ENCODE results near the gene SORCS2. TPM values are rescaled to one million over a fixed set of nuclear protein-coding genes. Genes with fewer than 3 reads are reported as not detected.

Gene SORCS2
- total and polyA plus RNA-seq, 7 donors: 0.18 to 1.5 (median 0.36) TPM

DNA sequence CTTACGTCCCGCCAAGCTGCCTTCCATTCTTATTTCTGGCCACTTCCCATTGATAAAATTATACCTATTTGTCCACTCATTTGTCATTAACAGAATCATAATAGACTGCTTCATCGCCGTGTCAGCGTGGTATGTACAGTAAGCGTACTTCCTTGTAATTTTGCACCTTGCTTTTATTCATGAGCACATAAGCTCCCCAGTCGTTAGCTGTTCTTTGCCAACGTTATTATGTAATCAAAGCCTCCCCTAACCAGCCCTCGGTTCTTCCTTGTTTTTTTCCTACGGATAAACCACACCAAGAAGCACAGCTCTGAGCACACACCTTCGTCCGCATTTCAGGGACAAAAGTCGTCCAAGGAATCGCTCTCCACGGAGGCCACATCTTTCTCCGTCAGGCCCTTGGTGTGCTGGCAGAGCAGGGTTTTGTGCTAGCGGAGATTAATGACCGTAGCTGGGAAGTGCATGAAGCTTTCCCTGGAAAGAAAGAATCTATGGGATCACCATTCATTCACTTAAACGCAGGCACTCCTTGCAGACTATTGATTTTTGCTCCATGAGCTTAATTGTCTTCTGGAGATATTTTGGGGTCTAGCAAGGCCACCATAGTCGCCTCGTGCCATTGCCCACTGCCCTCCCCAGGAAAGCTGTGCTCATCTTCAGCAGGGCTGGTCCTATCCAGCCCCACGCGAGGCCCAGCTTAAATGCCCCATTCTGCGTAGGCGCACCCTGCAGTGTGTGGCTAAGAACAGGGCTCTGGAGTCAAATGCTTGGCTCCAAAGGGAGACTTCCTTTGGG lies 443.3 kb downstream of the SORCS2 start:
- peaks cover 0 to 41% (median 13%) of the 10 kb centered on the region in 3 donors for H3K27me3 ChIP-seq (ENCODE audit: insufficient read depth in 3 of 3, low read length in 2 of 3)
- no peak for TF ChIP-seq CTCF (IDR thresholded peaks at IDR 0.05)
- H3K36me3 ChIP-seq (ENCODE audit: insufficient read depth in 1 of 2, low read depth in 1 of 2): no peaks in the 10 kb centered on the region
- 74 to 81% (median 77%) methylated on average over 25 of the region's 25 CpGs for WGBS, 3 donors
- H3K4me1 ChIP-seq: no peaks in the 10 kb centered on the region
- no peak overlapping the region for H3K4me3 ChIP-seq
- no peak for DNase-seq
- ATAC-seq: no peak
- H3K27ac ChIP-seq: no peak overlapping the region
- H3K9me3 ChIP-seq: no peaks in the 10 kb centered on the region
- intact Hi-C loops (cut with DNase I): no loop called here

- Histone ChIP-seq H3K4me1 (no peaks in the 10 kb centered on the region), H3K27me3 (ENCODE audit: insufficient read depth in 3 of 3, low read length in 2 of 3) (peaks cover 0 to 38% (median 11%) of the 10 kb centered on the region in 3 donors), H3K27ac (no peak overlapping the region), H3K9me3 (no peaks in the 10 kb centered on the region), H3K36me3 (ENCODE audit: insufficient read depth in 1 of 2, low read depth in 1 of 2) (no peaks in the 10 kb centered on the region), H3K4me3 (no peak overlapping the region)
- ATAC-seq (no peak), DNase-seq (no peak)
- WGBS, 3 donors: 94 to 95% (median 95%) methylated on average over 12 of the region's 12 CpGs
- TF ChIP-seq CTCF (IDR thresholded peaks at IDR 0.05): no peak
- intact Hi-C loops (cut with DNase I): no loop called here
Measured at GRCh38 chr4:7636240-7636508, 443.8 kb downstream of the SORCS2 start.

GRCh38 chr4:7637139-7637538 lies 444.8 kb downstream of the SORCS2 start:
- Histone ChIP-seq H3K9me3 (no peaks in the 10 kb centered on the region), H3K27ac (no peak overlapping the region), H3K27me3 (ENCODE audit: insufficient read depth in 3 of 3, low read length in 2 of 3) (peaks cover 0 to 29% (median 9%) of the 10 kb centered on the region in 3 donors), H3K4me3 (no peak overlapping the region), H3K36me3 (ENCODE audit: insufficient read depth in 1 of 2, low read depth in 1 of 2) (no peaks in the 10 kb centered on the region), H3K4me1 (no peaks in the 10 kb centered on the region)
- no peak for ATAC-seq
- 86 to 89% (median 87%) methylated on average over 13 of the region's 13 CpGs for WGBS, 3 donors
- DNase-seq: no peak
- no peak for TF ChIP-seq CTCF (IDR thresholded peaks at IDR 0.05)
- intact Hi-C loops (cut with DNase I): no loop called here

GRCh38 chr4:7637971-7638370 lies 445.6 kb downstream of the SORCS2 start:
- WGBS, 3 donors: 86 to 96% (median 87%) methylated on average over 9 to 11 of the region's 11 CpGs
- H3K4me1 ChIP-seq: no peaks in the 10 kb centered on the region
- H3K27ac ChIP-seq: no peak overlapping the region
- DNase-seq (no peak), ATAC-seq (no peak)
- H3K4me3 ChIP-seq: no peak overlapping the region
- TF ChIP-seq CTCF (IDR thresholded peaks at IDR 0.05): no peak
- intact Hi-C loops (cut with DNase I): no loop called here
- H3K36me3 ChIP-seq (ENCODE audit: insufficient read depth in 1 of 2, low read depth in 1 of 2): no peaks in the 10 kb centered on the region
- H3K27me3 ChIP-seq (ENCODE audit: insufficient read depth in 3 of 3, low read length in 2 of 3): peaks cover 0 to 23% (median 4%) of the 10 kb centered on the region in 3 donors
- H3K9me3 ChIP-seq: no peaks in the 10 kb centered on the region

DNA sequence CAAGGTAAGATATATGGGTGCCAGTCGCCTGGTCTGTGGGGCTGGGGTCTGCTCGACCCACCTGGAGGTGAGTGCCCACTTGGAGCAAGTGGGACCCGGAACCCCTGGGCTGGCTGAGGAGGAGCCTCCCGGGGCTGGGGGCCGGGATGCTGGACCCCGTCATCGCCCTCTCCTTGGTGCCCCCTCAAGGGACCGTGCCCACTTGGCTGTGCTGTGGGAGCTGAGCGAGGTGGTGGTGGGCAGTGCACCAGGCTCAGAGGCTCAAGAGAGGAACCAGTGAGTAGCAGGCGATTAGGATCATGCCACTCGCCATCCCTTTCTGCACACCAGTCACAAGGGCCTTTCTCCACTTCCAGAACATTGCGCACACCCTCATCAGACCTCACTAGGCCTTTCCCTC lies 446.2 kb downstream of the SORCS2 start:
- Histone ChIP-seq H3K27me3 (ENCODE audit: insufficient read depth in 3 of 3, low read length in 2 of 3) (peaks cover 0 to 22% (median 2%) of the 10 kb centered on the region in 3 donors), H3K36me3 (ENCODE audit: insufficient read depth in 1 of 2, low read depth in 1 of 2) (no peaks in the 10 kb centered on the region), H3K4me3 (no peak overlapping the region), H3K9me3 (no peaks in the 10 kb centered on the region), H3K27ac (no peak overlapping the region), H3K4me1 (no peaks in the 10 kb centered on the region)
- TF ChIP-seq CTCF (IDR thresholded peaks at IDR 0.05): no peak
- WGBS, 3 donors: 95 to 99% (median 96%) methylated on average over 12 of the region's 12 CpGs
- DNase-seq: no peak
- intact Hi-C loops (cut with DNase I): no loop called here
- ATAC-seq: no peak

Measured in psoas muscle (tissue), 8 donors.